ENCODE data around the gene TAGAP.
A peak's percentile ranks its signal among the peaks of the same experiment; 100 is the strongest.
"Not testable (repeated sequence)": the region's sequence is repeated elsewhere in the genome, so short reads cannot be mapped to it uniquely, and the experiment has no call there.

Gene TAGAP

DNA sequence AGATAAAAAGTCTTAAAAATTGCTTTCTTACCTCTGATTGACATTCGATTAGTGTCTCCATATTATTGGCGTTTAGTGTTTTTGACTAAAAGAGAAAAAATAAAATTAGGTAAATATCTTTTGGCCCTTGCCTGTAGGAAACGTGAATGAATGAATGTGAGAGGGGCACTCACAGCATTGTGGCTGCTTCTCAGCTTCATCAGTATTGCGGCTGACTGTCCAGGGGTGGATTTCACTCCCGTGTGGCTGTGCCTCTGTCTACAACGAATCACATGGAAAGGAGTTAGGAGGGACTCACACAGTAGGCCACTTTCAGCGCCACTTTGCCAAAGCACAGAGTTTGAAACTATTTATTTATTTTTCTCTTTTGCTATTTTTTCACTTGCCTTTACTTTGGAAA, 844 bp downstream of the TAGAP start:
- no peak overlapping the region for H3K9ac ChIP-seq (ENCODE audit: low read depth, low read length)
- H3K36me3 ChIP-seq (ENCODE audit: insufficient read depth, low read length), result no peaks in the 10 kb centered on the region
- H3K9me3 ChIP-seq (ENCODE audit: control insufficient read depth, insufficient read depth, low read length), result no peaks in the 10 kb centered on the region
- 0 out of 2 replicates have a peak, but pooled peaks cover 9% of the 10 kb centered on the region for H3K4me1 ChIP-seq (ENCODE audit: insufficient read depth, low read length)

DNA sequence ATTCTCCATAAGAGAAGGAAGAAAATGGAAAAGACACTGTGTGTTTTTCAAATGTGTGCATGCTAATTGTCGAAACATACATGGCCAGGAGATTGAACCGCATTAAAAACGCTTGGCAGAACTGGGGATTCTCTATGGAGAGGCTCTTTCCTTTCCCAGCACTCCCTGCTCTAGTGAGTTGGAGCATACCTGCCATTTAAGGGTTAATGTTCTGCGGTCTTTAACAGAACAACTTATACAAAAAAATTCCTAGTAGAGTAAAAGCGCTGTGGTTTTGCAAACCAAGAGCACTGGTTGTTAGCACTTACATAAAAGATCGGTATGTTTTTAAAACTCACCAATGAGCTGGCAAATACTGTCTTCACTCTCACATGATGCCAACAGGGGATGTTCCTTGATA, 1.5 kb downstream of the TAGAP start:
- no peaks in the 10 kb centered on the region for H3K9me3 ChIP-seq (ENCODE audit: control insufficient read depth, insufficient read depth, low read length)
- no peak overlapping the region for H3K9ac ChIP-seq (ENCODE audit: low read depth, low read length)
- no peaks in the 10 kb centered on the region for H3K36me3 ChIP-seq (ENCODE audit: insufficient read depth, low read length)
- H3K4me1 ChIP-seq (ENCODE audit: insufficient read depth, low read length), result 0 out of 2 replicates have a peak, but pooled peaks cover 9% of the 10 kb centered on the region

DNA sequence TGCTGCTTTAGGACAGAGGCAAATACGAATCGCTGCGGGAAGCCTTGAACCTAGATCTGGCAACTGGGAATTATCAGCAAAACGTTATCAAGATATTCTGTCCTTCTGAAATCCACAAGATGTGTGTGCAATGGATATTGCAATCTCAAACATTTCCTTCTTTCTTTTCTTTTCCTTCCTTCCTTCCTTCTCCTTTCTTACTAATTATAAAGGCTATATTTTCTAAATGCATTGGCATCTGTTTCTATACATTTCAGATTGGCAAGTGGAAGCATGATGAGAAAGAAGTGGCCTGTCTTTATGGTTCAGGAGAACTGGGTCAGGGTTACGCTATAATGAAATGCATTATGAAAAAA, 2.0 kb downstream of the TAGAP start:
- Histone ChIP-seq H3K4me1 (ENCODE audit: insufficient read depth, low read length) (0 out of 2 replicates have a peak, but pooled peaks cover 9% of the 10 kb centered on the region), H3K36me3 (ENCODE audit: insufficient read depth, low read length) (no peaks in the 10 kb centered on the region), H3K9me3 (ENCODE audit: control insufficient read depth, insufficient read depth, low read length) (no peaks in the 10 kb centered on the region), H3K9ac (ENCODE audit: low read depth, low read length) (0 out of 2 replicates have a peak overlapping the region, but pooled peaks have one; percentile 35)

DNA sequence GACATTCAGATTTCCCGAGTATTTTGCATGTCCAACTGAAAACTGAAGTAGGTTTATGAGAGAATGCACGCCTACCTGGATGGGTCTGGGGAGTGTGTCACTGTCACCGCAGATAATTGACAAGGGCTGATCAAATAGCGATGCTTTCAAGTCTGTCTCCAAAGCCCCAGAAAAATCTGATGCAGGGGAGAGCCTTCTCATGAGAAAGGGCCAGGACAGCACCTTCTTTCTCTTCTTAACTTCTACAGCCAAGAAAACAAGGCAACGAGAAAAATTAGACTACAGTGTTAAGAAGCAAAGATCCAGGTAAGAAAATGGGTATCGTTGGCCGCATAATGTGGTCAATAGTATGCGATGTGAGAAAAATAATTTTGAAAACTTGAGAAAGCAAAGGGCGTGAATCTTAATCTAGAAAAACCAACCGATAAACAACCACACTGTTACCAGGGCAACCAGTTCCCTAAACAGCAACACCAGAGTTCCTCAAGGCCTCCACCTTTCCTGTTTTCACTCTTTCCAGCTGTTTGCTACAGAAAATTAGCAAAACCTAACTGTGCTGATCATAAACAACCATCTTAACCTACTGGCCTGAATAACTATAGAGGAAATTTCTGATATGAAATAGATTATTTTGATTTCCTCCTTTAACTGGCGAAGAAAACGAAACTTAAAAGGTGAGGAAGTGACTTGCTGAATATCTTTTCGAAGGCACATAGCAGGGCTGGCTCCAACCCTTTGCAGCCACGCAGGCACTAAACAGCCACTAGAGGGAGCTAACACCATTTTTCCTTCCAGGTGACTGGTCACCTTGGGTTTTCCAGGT, 2.6 kb downstream of the TAGAP start:
- Histone ChIP-seq H3K9me3 (ENCODE audit: control insufficient read depth, insufficient read depth, low read length) (no peaks in the 10 kb centered on the region), H3K36me3 (ENCODE audit: insufficient read depth, low read length) (no peaks in the 10 kb centered on the region), H3K9ac (ENCODE audit: low read depth, low read length) (peak overlapping the region; percentile 35; the same call in 1 of the 2 replicates), H3K4me1 (ENCODE audit: insufficient read depth, low read length) (0 out of 2 replicates have a peak, but pooled peaks cover 9% of the 10 kb centered on the region)

DNA sequence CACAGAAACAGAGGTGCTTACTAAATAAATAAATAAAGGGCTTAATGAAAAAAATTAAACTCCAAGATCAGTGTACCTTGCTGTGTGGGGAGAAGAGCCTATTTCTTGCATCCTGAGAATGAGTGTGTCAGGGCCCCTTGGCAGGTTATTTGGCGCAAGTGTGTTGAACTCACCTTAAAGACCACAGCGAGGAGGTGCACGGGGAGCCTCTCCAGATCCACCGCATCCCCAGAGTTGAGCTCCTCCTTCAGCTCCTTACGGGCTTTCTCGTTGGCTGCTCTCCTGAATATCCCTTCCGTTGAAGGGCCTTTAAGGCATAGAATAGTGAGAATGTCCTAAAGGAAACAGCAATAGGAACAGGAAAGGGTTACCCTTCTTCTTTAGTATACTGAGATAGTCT, 3.6 kb downstream of the TAGAP start:
- Histone ChIP-seq H3K9me3 (ENCODE audit: control insufficient read depth, insufficient read depth, low read length) (no peaks in the 10 kb centered on the region), H3K4me1 (ENCODE audit: insufficient read depth, low read length) (0 out of 2 replicates have a peak, but pooled peaks cover 9% of the 10 kb centered on the region), H3K9ac (ENCODE audit: low read depth, low read length) (no peak overlapping the region), H3K36me3 (ENCODE audit: insufficient read depth, low read length) (no peaks in the 10 kb centered on the region)

DNA sequence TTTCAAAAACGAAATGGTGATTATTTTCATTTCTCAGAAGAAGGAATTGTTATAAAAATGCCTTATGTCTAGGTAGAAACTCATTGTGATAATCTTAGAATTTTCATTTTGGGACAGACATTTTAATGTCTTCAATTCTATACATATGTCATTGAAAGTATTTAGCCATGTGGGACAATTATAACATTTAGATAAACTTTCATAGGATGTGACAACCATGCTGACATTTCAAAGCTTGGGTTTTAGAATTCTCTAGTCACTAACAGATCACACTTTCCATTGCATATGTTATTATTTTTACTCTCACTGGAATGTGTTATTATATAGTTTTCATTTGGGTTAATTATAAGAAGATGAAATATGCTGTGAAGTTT, 4.9 kb downstream of the TAGAP start:
- H3K9ac ChIP-seq (ENCODE audit: low read depth, low read length), result no peak overlapping the region
- H3K36me3 ChIP-seq (ENCODE audit: insufficient read depth, low read length), result no peaks in the 10 kb centered on the region; the same call in 1 of the 2 replicates
- H3K9me3 ChIP-seq (ENCODE audit: control insufficient read depth, insufficient read depth, low read length), result no peaks in the 10 kb centered on the region
- 0 out of 2 replicates have a peak, but pooled peaks cover 6% of the 10 kb centered on the region for H3K4me1 ChIP-seq (ENCODE audit: insufficient read depth, low read length)

DNA sequence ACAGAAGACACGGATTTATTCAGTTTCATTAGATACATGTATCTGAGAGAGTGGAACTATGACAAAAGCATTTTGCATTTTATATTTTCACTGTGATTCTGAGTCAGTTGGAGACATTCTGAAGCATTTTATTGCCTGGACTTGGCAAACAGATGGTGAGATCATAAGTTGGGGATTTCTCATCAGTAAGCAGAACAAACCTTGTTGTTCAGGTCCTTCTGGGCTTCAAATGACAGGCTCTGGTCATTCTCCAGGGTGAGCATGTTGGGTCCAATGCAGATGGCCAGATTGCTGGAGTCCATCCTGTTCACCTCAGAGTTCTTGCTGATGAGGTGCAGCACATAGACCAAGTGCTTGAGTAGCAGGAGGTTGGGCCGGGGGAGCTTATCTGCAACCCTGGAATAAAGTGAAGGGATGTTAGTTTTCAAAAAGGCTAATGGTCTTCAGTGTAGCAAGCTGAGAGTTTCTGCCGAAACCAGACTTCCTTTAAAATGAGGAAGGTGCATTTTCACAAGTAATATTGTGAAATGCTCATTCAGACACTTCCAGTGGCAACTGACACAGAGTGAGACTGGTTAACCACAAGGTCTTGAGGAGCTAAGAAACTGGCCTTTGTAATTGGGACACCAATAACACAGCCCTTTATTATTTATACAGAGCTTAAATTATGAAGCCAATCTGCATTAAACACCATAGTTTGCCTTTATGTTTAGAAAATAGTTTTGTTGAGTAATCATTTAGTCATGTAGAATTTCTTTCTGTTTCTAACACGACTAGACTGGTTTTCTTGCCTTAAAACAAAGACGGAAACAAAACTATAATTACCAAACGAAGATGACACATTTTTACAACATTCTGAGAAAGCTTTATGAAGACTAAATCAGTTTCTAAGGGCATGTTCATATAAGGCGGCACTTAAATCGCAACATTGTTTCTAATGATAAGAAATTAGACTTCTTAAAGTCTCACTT, 5.6 kb downstream of the TAGAP start:
- H3K9ac ChIP-seq (ENCODE audit: low read depth, low read length), result no peak overlapping the region
- H3K9me3 ChIP-seq (ENCODE audit: control insufficient read depth, insufficient read depth, low read length), result no peaks in the 10 kb centered on the region
- H3K4me1 ChIP-seq (ENCODE audit: insufficient read depth, low read length), result 0 out of 2 replicates have a peak, but pooled peaks cover 6% of the 10 kb centered on the region
- no peaks in the 10 kb centered on the region; the same call in 1 of the 2 replicates for H3K36me3 ChIP-seq (ENCODE audit: insufficient read depth, low read length)

DNA sequence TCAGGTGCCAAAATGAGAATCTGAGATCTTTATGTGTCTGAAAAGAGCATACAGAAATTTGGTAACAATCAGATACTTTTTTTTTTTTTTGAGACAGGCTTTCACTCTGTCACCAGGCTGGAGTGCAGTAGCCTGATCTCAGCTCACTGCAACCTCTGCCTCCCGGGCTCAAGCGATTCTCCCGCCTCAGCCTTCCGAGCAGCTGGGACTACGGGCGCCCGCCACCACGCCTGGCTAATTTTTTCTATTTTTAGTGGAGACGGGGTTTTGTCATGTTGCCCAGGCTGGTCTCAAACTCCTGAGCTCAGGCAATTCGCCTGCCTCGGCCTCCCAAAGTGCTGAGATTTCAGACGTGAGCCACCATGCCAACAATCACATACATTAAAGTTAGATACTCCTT, 6.5 kb downstream of the TAGAP start:
- H3K9me3 ChIP-seq (ENCODE audit: control insufficient read depth, insufficient read depth, low read length); H3K36me3 ChIP-seq (ENCODE audit: insufficient read depth, low read length); H3K9ac ChIP-seq (ENCODE audit: low read depth, low read length); H3K4me1 ChIP-seq (ENCODE audit: insufficient read depth, low read length): not testable (repeated sequence)

DNA sequence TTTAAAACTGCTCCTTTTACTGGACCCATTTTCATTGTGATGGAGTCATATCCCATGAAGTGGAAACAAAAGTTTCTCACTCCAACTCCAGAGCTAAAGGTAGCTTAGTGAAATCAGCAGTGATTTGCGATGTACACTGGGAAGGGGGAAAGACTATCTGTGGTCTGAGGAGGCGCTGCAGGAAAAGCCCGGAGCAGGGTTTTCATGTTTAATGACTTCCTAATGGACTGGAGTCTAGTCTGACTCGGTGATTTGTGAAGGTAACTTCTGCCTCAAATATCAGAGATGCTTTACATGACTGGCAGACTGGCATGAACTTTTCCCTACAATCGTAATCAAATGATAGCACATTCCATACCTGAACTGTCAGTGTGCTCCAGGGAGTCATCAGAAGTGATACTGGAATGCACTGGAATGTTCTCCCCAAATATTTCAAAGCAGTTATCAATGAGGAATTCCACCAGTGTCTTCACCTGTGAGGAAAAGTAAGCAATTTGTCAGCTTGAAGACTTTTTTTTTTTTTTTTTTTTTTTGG, 7.0 kb downstream of the TAGAP start:
- H3K36me3 ChIP-seq (ENCODE audit: insufficient read depth, low read length), result no peaks in the 10 kb centered on the region; the same call in 1 of the 2 replicates
- H3K9me3 ChIP-seq (ENCODE audit: control insufficient read depth, insufficient read depth, low read length), result no peaks in the 10 kb centered on the region
- H3K4me1 ChIP-seq (ENCODE audit: insufficient read depth, low read length), result 0 out of 2 replicates have a peak, but pooled peaks cover 6% of the 10 kb centered on the region
- H3K9ac ChIP-seq (ENCODE audit: low read depth, low read length), result no peak overlapping the region

DNA sequence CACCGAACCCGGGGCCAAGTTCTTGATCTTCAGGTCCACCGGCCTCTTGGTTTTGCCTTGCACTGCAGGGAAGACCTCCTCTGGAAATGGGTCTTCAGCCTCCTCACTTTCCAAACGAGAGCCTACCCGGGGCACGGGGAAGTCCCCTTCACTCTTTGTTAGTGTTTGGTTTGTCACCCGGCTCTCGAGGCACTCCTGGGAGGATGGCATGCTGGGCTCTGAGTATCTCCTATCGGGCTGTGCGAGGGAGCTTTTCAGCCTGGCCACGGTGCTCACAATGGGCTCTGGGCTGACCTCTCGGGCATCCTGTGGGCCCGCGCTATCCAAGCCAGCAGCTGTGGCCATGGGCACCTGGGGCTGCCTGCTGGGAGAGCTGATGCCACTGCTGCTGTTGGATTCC, 8.1 kb downstream of the TAGAP start:
- Histone ChIP-seq H3K4me1 (ENCODE audit: insufficient read depth, low read length) (no peaks in the 10 kb centered on the region), H3K9me3 (ENCODE audit: control insufficient read depth, insufficient read depth, low read length) (no peaks in the 10 kb centered on the region), H3K36me3 (ENCODE audit: insufficient read depth, low read length) (no peaks in the 10 kb centered on the region; the same call in 1 of the 2 replicates), H3K9ac (ENCODE audit: low read depth, low read length) (no peak overlapping the region)

DNA sequence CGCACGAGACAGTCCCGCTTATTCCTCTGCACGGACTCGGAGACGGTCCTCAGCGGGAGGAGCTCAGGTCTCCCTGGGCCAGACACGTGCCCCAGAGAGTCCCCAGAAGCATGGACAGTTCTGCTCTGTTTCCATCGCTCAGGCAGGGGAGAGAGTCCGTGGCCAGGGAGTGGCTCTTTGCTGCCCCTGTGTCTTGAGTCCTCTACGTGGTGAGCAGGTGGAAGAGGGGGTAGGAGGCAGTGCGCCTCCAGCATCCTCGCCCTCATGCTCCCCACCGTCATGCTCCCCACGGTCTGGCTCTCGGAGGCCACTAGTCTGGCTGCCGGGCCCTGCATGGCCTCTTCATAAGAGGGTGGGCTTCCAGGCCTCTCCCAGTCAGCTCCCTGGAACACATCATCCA, 8.9 kb downstream of the TAGAP start:
- H3K4me1 ChIP-seq (ENCODE audit: insufficient read depth, low read length), result no peaks in the 10 kb centered on the region

DNA sequence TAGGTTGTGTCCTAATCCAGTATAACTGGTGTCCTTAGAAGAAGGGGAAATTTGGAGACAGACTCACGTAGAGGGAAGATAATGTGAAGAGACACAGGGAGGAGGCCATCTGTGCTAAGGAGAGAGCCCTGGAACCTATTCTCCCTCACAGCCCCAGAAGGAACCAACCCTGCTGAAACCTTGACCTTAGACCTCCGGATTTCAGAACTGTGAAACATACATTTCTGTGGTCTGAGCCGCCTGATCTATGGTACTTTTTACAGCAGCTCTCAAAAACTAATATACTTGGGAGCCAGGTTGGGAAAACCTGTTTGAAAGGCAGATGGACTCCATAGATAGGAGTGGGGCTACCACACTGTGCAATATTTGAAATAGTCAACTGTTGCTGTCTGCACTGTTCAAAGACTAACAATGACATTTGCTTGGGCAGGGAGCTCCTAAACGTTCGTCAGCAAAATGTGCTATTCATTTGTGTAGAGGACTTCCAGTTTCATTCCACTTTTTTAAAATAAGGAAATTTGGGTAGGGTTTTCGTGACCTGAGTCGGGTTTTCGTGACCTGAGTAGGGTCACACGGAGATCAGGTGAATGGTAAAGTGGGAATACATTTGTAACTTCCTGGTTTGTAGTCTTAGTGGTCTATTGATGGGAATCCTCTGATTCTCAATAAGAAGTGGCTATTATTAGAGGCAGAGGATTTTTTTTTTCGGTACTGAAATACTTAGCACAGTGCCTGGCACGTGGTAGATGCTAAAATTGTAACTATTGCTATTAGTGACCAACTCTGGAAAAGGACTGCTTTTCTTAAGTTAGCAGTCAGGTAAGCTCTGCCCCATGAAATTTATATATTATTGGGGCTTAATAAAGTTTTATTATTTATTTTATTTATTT, 11.4 kb downstream of the TAGAP start:
- H3K4me1 ChIP-seq (ENCODE audit: insufficient read depth, low read length), result no peaks in the 10 kb centered on the region
- H3K9me3 ChIP-seq (ENCODE audit: control insufficient read depth, insufficient read depth, low read length), result no peaks in the 10 kb centered on the region
- no peak overlapping the region for H3K9ac ChIP-seq (ENCODE audit: low read depth, low read length)
- no peaks in the 10 kb centered on the region; the same call in 1 of the 2 replicates for H3K36me3 ChIP-seq (ENCODE audit: insufficient read depth, low read length)

More for the DNA sequence above, 8.9 kb downstream of the TAGAP start:
- no peaks in the 10 kb centered on the region; the same call in 1 of the 2 replicates for H3K36me3 ChIP-seq (ENCODE audit: insufficient read depth, low read length)
- no peak overlapping the region for H3K9ac ChIP-seq (ENCODE audit: low read depth, low read length)
- no peaks in the 10 kb centered on the region for H3K9me3 ChIP-seq (ENCODE audit: control insufficient read depth, insufficient read depth, low read length)

DNA sequence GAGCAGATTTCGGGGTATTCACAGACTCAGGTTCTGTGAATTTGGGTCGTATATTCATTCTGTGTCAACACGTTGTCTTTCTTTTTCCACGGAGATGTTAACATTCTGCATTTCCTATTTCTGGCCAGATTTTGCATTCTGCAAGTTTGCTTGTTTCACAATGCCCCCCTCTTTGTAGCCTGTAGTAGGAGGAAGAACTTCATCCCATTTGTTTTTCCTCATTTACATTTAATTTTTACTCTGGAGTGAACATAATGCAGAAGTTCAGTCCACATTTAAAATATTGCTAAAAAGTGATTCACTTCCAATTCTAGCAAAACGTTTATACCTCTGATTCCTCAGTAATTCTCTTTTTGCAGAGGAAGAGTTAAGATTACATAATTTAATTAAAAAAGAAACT, 12.9 kb downstream of the TAGAP start:
- no peak overlapping the region for H3K9ac ChIP-seq (ENCODE audit: low read depth, low read length)
- H3K9me3 ChIP-seq (ENCODE audit: control insufficient read depth, insufficient read depth, low read length), result no peaks in the 10 kb centered on the region
- no peaks in the 10 kb centered on the region; the same call in 1 of the 2 replicates for H3K36me3 ChIP-seq (ENCODE audit: insufficient read depth, low read length)
- no peaks in the 10 kb centered on the region for H3K4me1 ChIP-seq (ENCODE audit: insufficient read depth, low read length)

Data from ES-I3 (cell line).